Spinal cord (tissue), 10 donors: ENCODE results near the gene AFAP1. TPM values are rescaled to one million over a fixed set of nuclear protein-coding genes. Genes with fewer than 3 reads are reported as not detected.

Source experiments
- DNase-seq, 6 donors: peaks; one replicate each; pipeline versions ENCODE4 v3.0.0 to v3.0.0-alpha.2; 2013 to 2015; ENCODE audit warnings: low spot score in 6 of 6, low read depth in 4 of 6
- H3K27ac ChIP-seq: one replicate; pipeline ENCODE4 v1.5.1; 2013; ENCODE audit warnings: low read depth, low read length, control low read depth
- H3K27me3 ChIP-seq: one replicate; pipeline ENCODE4 v1.6.1; 2013; ENCODE audit warnings: low read length; ENCODE audit not compliant: control insufficient read depth, insufficient read depth
- H3K36me3 ChIP-seq: one replicate; pipeline ENCODE4 v1.6.1; 2013; ENCODE audit warnings: low read length; ENCODE audit not compliant: control insufficient read depth, insufficient read depth
- H3K4me1 ChIP-seq: one replicate; pipeline ENCODE4 v1.6.1; 2013; ENCODE audit warnings: low read length; ENCODE audit not compliant: control insufficient read depth, insufficient read depth
- H3K4me3 ChIP-seq: one replicate; pipeline ENCODE4 v1.5.1; 2013; ENCODE audit warnings: low read depth, low read length, control low read depth
- H3K9me3 ChIP-seq: one replicate; pipeline ENCODE4 v1.6.1; 2013; ENCODE audit warnings: low read length; ENCODE audit not compliant: control insufficient read depth, insufficient read depth
- WGBS: methylation state at CpG from one replicate; pipeline ENCODE4 v1.1.5; 2013; ENCODE audit warnings: missing lambda C conversion rate; ENCODE audit not compliant: insufficient coverage; 5-methylcytosine and 5-hydroxymethylcytosine counted together
- polyA plus RNA-seq, 2 donors: library from polyadenylated mRNA; unstranded; fragments of 120-200 nt; gene quantifications; one replicate each; pipeline ENCODE4 v1.2.1, GENCODE V29; 2013; ENCODE audit not compliant: insufficient read length in 2 of 2
- total RNA-seq, 2 donors: library from RNA; depleted of rRNA in 1 of 2; stranded (reverse); fragments of 120-200 nt in 1 of 2; fragments of >200 nt in 1 of 2; gene quantifications; one replicate each; pipeline versions ENCODE4 v1.2.3 to v1.2.4, GENCODE V29; 2013 to 2014
- donor health status: healthy.

Gene AFAP1
- total and polyA plus RNA-seq, 4 donors, result 34.8 to 42.0 (median 36.3) TPM

- H3K4me1 ChIP-seq, result peaks cover 17% of the 10 kb centered on the region
- H3K4me3 ChIP-seq, result peak overlapping the region; percentile 77
- H3K36me3 ChIP-seq, result peaks cover 1% of the 10 kb centered on the region
- H3K27me3 ChIP-seq, result no peaks in the 10 kb centered on the region
- no peaks in the 10 kb centered on the region for H3K9me3 ChIP-seq
- under 1% methylated on average over 75 of the region's 75 CpGs for WGBS
- DNase-seq, result peak in 2 of 6 donors; percentile 48 to 66
- peak overlapping the region; percentile 69 for H3K27ac ChIP-seq
Measured at GRCh38 chr4:7938609-7939376, 868 bp downstream of the AFAP1 start.

GRCh38 chr4:7938266-7938608 is 1.4 kb downstream of the AFAP1 start:
- Histone ChIP-seq H3K27ac (peak overlapping the region; percentile 69), H3K4me1 (peaks cover 17% of the 10 kb centered on the region), H3K27me3 (no peaks in the 10 kb centered on the region), H3K36me3 (peaks cover 4% of the 10 kb centered on the region), H3K4me3 (peak overlapping the region; percentile 77), H3K9me3 (no peaks in the 10 kb centered on the region)
- DNase-seq, result peak in 1 of 6 donors; percentile 46
- 0% methylated on average over 5 of the region's 6 CpGs for WGBS

GRCh38 chr4:7937006-7937405 is 2.7 kb downstream of the AFAP1 start:
- Histone ChIP-seq H3K27ac (peak overlapping the region; percentile 6), H3K9me3 (no peaks in the 10 kb centered on the region), H3K27me3 (no peaks in the 10 kb centered on the region), H3K4me1 (peaks cover 17% of the 10 kb centered on the region), H3K36me3 (peaks cover 4% of the 10 kb centered on the region), H3K4me3 (peak overlapping the region; percentile 77)
- no peak for DNase-seq
- no CpG with 5 or more reads among the region's 2 CpGs for WGBS

- no peak overlapping the region for H3K4me3 ChIP-seq
- DNase-seq, result peak in 1 of 6 donors; percentile 55
Measured at GRCh38 chr4:7933651-7934510, 5.8 kb downstream of the AFAP1 start.

GRCh38 chr4:7932287-7932686 is 7.4 kb downstream of the AFAP1 start:
- H3K36me3 ChIP-seq, result peaks cover 4% of the 10 kb centered on the region
- peak in 1 of 6 donors; percentile 58 for DNase-seq
- H3K9me3 ChIP-seq, result no peaks in the 10 kb centered on the region
- H3K4me3 ChIP-seq, result no peak overlapping the region
- H3K27me3 ChIP-seq, result no peaks in the 10 kb centered on the region
- no CpG with 5 or more reads among the region's 1 CpG for WGBS
- peak overlapping the region; percentile 76 for H3K27ac ChIP-seq
- peaks cover 19% of the 10 kb centered on the region for H3K4me1 ChIP-seq

More at GRCh38 chr4:7933651-7934510, 5.8 kb downstream of the AFAP1 start:
- Histone ChIP-seq H3K27me3 (no peaks in the 10 kb centered on the region), H3K27ac (peak overlapping the region; percentile 40), H3K36me3 (peaks cover 4% of the 10 kb centered on the region), H3K4me1 (peaks cover 23% of the 10 kb centered on the region), H3K9me3 (no peaks in the 10 kb centered on the region)
- WGBS, result 82% methylated on average over 6 of the region's 14 CpGs

GRCh38 chr4:7929118-7929951 is 10.3 kb downstream of the AFAP1 start:
- Histone ChIP-seq H3K4me1 (peaks cover 24% of the 10 kb centered on the region), H3K9me3 (no peaks in the 10 kb centered on the region), H3K27ac (peak overlapping the region; percentile 75), H3K4me3 (no peak overlapping the region), H3K27me3 (no peaks in the 10 kb centered on the region), H3K36me3 (peaks cover 4% of the 10 kb centered on the region)
- DNase-seq, result peak in 2 of 6 donors; percentile 60 to 67
- 28% methylated on average over 6 of the region's 7 CpGs for WGBS

GRCh38 chr4:7928711-7929110 is 10.9 kb downstream of the AFAP1 start:
- peak overlapping the region; percentile 75 for H3K27ac ChIP-seq
- H3K9me3 ChIP-seq, result no peaks in the 10 kb centered on the region
- H3K4me3 ChIP-seq, result no peak overlapping the region
- H3K27me3 ChIP-seq, result no peaks in the 10 kb centered on the region
- 75% methylated on average over 6 of the region's 7 CpGs for WGBS
- H3K36me3 ChIP-seq, result peaks cover 2% of the 10 kb centered on the region
- peaks cover 24% of the 10 kb centered on the region for H3K4me1 ChIP-seq
- DNase-seq, result no peak

- DNase-seq, result no peak
- H3K27me3 ChIP-seq, result no peaks in the 10 kb centered on the region
- no peaks in the 10 kb centered on the region for H3K36me3 ChIP-seq
- no peaks in the 10 kb centered on the region for H3K9me3 ChIP-seq
- H3K4me3 ChIP-seq, result no peak overlapping the region
- WGBS, result 100% methylated on average over 1 of the region's 7 CpGs
- H3K27ac ChIP-seq, result no peak overlapping the region
- peaks cover 24% of the 10 kb centered on the region for H3K4me1 ChIP-seq
Measured at GRCh38 chr4:7926822-7927221, 12.8 kb downstream of the AFAP1 start.

GRCh38 chr4:7924570-7924969 is 15.1 kb downstream of the AFAP1 start:
- 55% methylated on average over 4 of the region's 4 CpGs for WGBS
- DNase-seq, result peak in 1 of 6 donors; percentile 51
- Histone ChIP-seq H3K4me1 (peaks cover 16% of the 10 kb centered on the region), H3K36me3 (no peaks in the 10 kb centered on the region), H3K9me3 (no peaks in the 10 kb centered on the region), H3K27ac (no peak overlapping the region), H3K4me3 (no peak overlapping the region), H3K27me3 (no peaks in the 10 kb centered on the region)
